SU-DHL-6 (cell line): ENCODE results near the gene ZNF276.

Source experiments
- EZH2phosphoT487 ChIP-seq: fragments of 200-600 bp; sonication (generic), shearing (Covaris generic); conservative IDR thresholded peaks from 2 replicates; pipeline ENCODE4 v1.6.1; 2018; ENCODE audit warnings: mild to moderate bottlenecking, antibody characterized with exemption, low read length, moderate library complexity, mixed read lengths
- TF ChIP-seq, protein P1 (sequence below): fragments of 200-600 bp; sonication (generic); IDR thresholded peaks from one replicate; pipeline ENCODE4 v1.5.1; 2017; ENCODE audit warnings: antibody characterized with exemption, mild to moderate bottlenecking, low read length, moderate library complexity; ENCODE audit not compliant: insufficient read depth, poor library complexity, severe bottlenecking

- TF ChIP-seq, protein P1, sequence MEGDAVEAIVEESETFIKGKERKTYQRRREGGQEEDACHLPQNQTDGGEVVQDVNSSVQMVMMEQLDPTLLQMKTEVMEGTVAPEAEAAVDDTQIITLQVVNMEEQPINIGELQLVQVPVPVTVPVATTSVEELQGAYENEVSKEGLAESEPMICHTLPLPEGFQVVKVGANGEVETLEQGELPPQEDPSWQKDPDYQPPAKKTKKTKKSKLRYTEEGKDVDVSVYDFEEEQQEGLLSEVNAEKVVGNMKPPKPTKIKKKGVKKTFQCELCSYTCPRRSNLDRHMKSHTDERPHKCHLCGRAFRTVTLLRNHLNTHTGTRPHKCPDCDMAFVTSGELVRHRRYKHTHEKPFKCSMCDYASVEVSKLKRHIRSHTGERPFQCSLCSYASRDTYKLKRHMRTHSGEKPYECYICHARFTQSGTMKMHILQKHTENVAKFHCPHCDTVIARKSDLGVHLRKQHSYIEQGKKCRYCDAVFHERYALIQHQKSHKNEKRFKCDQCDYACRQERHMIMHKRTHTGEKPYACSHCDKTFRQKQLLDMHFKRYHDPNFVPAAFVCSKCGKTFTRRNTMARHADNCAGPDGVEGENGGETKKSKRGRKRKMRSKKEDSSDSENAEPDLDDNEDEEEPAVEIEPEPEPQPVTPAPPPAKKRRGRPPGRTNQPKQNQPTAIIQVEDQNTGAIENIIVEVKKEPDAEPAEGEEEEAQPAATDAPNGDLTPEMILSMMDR: no peak
- TF ChIP-seq EZH2phosphoT487: no peak
Observed at GRCh38 chr16:89732918-89733242, 11.5 kb downstream of the ZNF276 start.
